Stimulated activated naive B cell treated with anti-CD40 and anti-IgM and Interleukin-4, amounts not matched to agents 10 μg/mL and 1 μg/mL and 100 μg/mL, for 72 hours (primary cell): ENCODE measurements around the gene MAPK8.
A peak's percentile ranks its signal among the peaks of the same experiment; 100 is the strongest.

Experiments used
- ATAC-seq, 2 donors: fragments of 150-1000 bp; cut with Tn5 transposase; replicated peaks; 2 replicates each; pipeline ENCODE4 v1.10.0; 2021; ENCODE audit warnings: moderate library complexity in 1 of 2
- DNase-seq: peaks from one replicate; pipeline ENCODE4 v3.0.0; 2021
- H3K27ac Mint-ChIP-seq: one replicate; pipeline ENCODE4 v1.8.0; 2022; ENCODE audit warnings: mild to moderate bottlenecking, mixed read lengths
- H3K27me3 Mint-ChIP-seq, 2 donors: one replicate each; pipeline ENCODE4 v1.8.0; 2022; ENCODE audit warnings: mixed read lengths in 2 of 2
- H3K36me3 Mint-ChIP-seq, 2 donors: one replicate each; pipeline ENCODE4 v1.8.0; 2022; ENCODE audit warnings: mixed read lengths in 2 of 2, mild to moderate bottlenecking in 1 of 2
- H3K4me1 Mint-ChIP-seq, 2 donors: one replicate each; pipeline ENCODE4 v1.8.0; 2022; ENCODE audit warnings: mixed read lengths in 2 of 2, mild to moderate bottlenecking in 1 of 2
- H3K4me3 Mint-ChIP-seq, 2 donors: one replicate each; pipeline ENCODE4 v1.8.0; 2022; ENCODE audit warnings: mild to moderate bottlenecking in 2 of 2, mixed read lengths in 2 of 2, moderate library complexity in 1 of 2
- H3K9me3 Mint-ChIP-seq, 2 donors: one replicate each; pipeline ENCODE4 v1.8.0; 2022; ENCODE audit warnings: mixed read lengths in 2 of 2, mild to moderate bottlenecking in 1 of 2

Gene MAPK8

GRCh38 chr10:48440771-48441170 is 134.3 kb downstream of the MAPK8 start:
- DNase-seq, result no peak
- H3K27ac Mint-ChIP-seq, result no peak overlapping the region
- no peaks in the 10 kb centered on the region for H3K27me3 Mint-ChIP-seq
- H3K9me3 Mint-ChIP-seq, result no peaks in the 10 kb centered on the region
- H3K4me3 Mint-ChIP-seq, result no peak overlapping the region
- H3K4me1 Mint-ChIP-seq, result no peaks in the 10 kb centered on the region
- peaks cover 6 to 8% of the 10 kb centered on the region in 2 donors for H3K36me3 Mint-ChIP-seq
- no peak for ATAC-seq

GRCh38 chr10:48442090-48442808 is 135.8 kb downstream of the MAPK8 start:
- H3K4me3 Mint-ChIP-seq, result no peak overlapping the region
- H3K9me3 Mint-ChIP-seq, result no peaks in the 10 kb centered on the region
- no peak for ATAC-seq
- H3K4me1 Mint-ChIP-seq, result no peaks in the 10 kb centered on the region
- no peak for DNase-seq
- no peaks in the 10 kb centered on the region for H3K27me3 Mint-ChIP-seq
- no peak overlapping the region for H3K27ac Mint-ChIP-seq
- peaks cover 10 to 19% of the 10 kb centered on the region in 2 donors for H3K36me3 Mint-ChIP-seq

- peaks cover 14 to 18% of the 10 kb centered on the region in 2 donors for H3K36me3 Mint-ChIP-seq
- ATAC-seq, result no peak
Measured at GRCh38 chr10:48442809-48443177, 136.3 kb downstream of the MAPK8 start.

GRCh38 chr10:48444266-48444665 is 137.8 kb downstream of the MAPK8 start:
- H3K4me3 Mint-ChIP-seq, result no peak overlapping the region
- no peak overlapping the region for H3K27ac Mint-ChIP-seq
- H3K27me3 Mint-ChIP-seq, result peaks cover 0 to 10% of the 10 kb centered on the region in 2 donors
- peak in 1 of 2 donors; percentile 22 for ATAC-seq
- no peaks in the 10 kb centered on the region for H3K9me3 Mint-ChIP-seq
- no peak for DNase-seq
- H3K4me1 Mint-ChIP-seq, result no peaks in the 10 kb centered on the region
- H3K36me3 Mint-ChIP-seq, result peaks cover 11 to 22% of the 10 kb centered on the region in 2 donors

More at GRCh38 chr10:48442809-48443177, 136.3 kb downstream of the MAPK8 start:
- Mint-ChIP-seq H3K27me3 (no peaks in the 10 kb centered on the region), H3K9me3 (no peaks in the 10 kb centered on the region), H3K4me3 (no peak overlapping the region), H3K27ac (no peak overlapping the region), H3K4me1 (no peaks in the 10 kb centered on the region)
- no peak for DNase-seq

GRCh38 chr10:48444861-48445841 is 138.7 kb downstream of the MAPK8 start:
- Mint-ChIP-seq H3K27me3 (peaks cover 0 to 10% of the 10 kb centered on the region in 2 donors), H3K36me3 (peaks cover 11 to 22% of the 10 kb centered on the region in 2 donors), H3K4me3 (no peak overlapping the region), H3K4me1 (no peaks in the 10 kb centered on the region), H3K27ac (no peak overlapping the region), H3K9me3 (no peaks in the 10 kb centered on the region)
- ATAC-seq (no peak), DNase-seq (no peak)

GRCh38 chr10:48445932-48446331 is 139.5 kb downstream of the MAPK8 start:
- H3K27ac Mint-ChIP-seq, result no peak overlapping the region
- H3K27me3 Mint-ChIP-seq, result peaks cover 0 to 10% of the 10 kb centered on the region in 2 donors
- no peak overlapping the region for H3K4me3 Mint-ChIP-seq
- peaks cover 11 to 22% of the 10 kb centered on the region in 2 donors for H3K36me3 Mint-ChIP-seq
- no peak for ATAC-seq
- H3K4me1 Mint-ChIP-seq, result no peaks in the 10 kb centered on the region
- no peak for DNase-seq
- no peaks in the 10 kb centered on the region for H3K9me3 Mint-ChIP-seq

GRCh38 chr10:48446785-48447184 is 140.3 kb downstream of the MAPK8 start:
- Mint-ChIP-seq H3K4me1 (no peaks in the 10 kb centered on the region), H3K36me3 (peaks cover 13 to 24% of the 10 kb centered on the region in 2 donors), H3K4me3 (no peak overlapping the region), H3K27ac (no peak overlapping the region), H3K9me3 (no peaks in the 10 kb centered on the region), H3K27me3 (peaks cover 0 to 10% of the 10 kb centered on the region in 2 donors)
- DNase-seq, result no peak
- no peak for ATAC-seq

- Mint-ChIP-seq H3K27ac (peak overlapping the region; percentile 22), H3K9me3 (no peaks in the 10 kb centered on the region), H3K4me1 (no peaks in the 10 kb centered on the region), H3K27me3 (peaks cover 0 to 10% of the 10 kb centered on the region in 2 donors), H3K4me3 (no peak overlapping the region), H3K36me3 (peaks cover 16 to 26% of the 10 kb centered on the region in 2 donors)
- no peak for DNase-seq
- ATAC-seq, result no peak
Measured at GRCh38 chr10:48447356-48448215, 141.1 kb downstream of the MAPK8 start.

- no peaks in the 10 kb centered on the region for H3K4me1 Mint-ChIP-seq
- H3K36me3 Mint-ChIP-seq, result peaks cover 16 to 33% of the 10 kb centered on the region in 2 donors
- peaks cover 0 to 10% of the 10 kb centered on the region in 2 donors for H3K27me3 Mint-ChIP-seq
- H3K9me3 Mint-ChIP-seq, result no peaks in the 10 kb centered on the region
- DNase-seq, result no peak
- ATAC-seq, result no peak
- H3K4me3 Mint-ChIP-seq, result no peak overlapping the region
- H3K27ac Mint-ChIP-seq, result no peak overlapping the region
Measured at GRCh38 chr10:48448796-48449195, 142.3 kb downstream of the MAPK8 start.

GRCh38 chr10:48449501-48450232 is 143.2 kb downstream of the MAPK8 start:
- Mint-ChIP-seq H3K36me3 (peaks cover 16 to 35% of the 10 kb centered on the region in 2 donors), H3K4me3 (no peak overlapping the region), H3K27ac (no peak overlapping the region), H3K4me1 (no peaks in the 10 kb centered on the region), H3K9me3 (no peaks in the 10 kb centered on the region), H3K27me3 (peaks cover 0 to 10% of the 10 kb centered on the region in 2 donors)
- DNase-seq (no peak), ATAC-seq (no peak)

GRCh38 chr10:48450233-48450740 is 143.8 kb downstream of the MAPK8 start:
- DNase-seq, result no peak
- no peaks in the 10 kb centered on the region for H3K9me3 Mint-ChIP-seq
- ATAC-seq, result no peak
- peaks cover 0 to 10% of the 10 kb centered on the region in 2 donors for H3K27me3 Mint-ChIP-seq
- peaks cover 16 to 35% of the 10 kb centered on the region in 2 donors for H3K36me3 Mint-ChIP-seq
- no peak overlapping the region for H3K4me3 Mint-ChIP-seq
- H3K4me1 Mint-ChIP-seq, result no peaks in the 10 kb centered on the region
- H3K27ac Mint-ChIP-seq, result no peak overlapping the region

- Mint-ChIP-seq H3K36me3 (peaks cover 16 to 35% of the 10 kb centered on the region in 2 donors), H3K9me3 (no peaks in the 10 kb centered on the region), H3K4me1 (no peaks in the 10 kb centered on the region), H3K27me3 (peaks cover 0 to 10% of the 10 kb centered on the region in 2 donors), H3K4me3 (no peak overlapping the region), H3K27ac (no peak overlapping the region)
- no peak for ATAC-seq
- no peak for DNase-seq
Measured at GRCh38 chr10:48450741-48451466, 144.4 kb downstream of the MAPK8 start.
